SK-N-MC (cell line): Measurements from ENCODE around the gene RNU5B-1.

Source experiments
- DNase-seq: peaks from one replicate; pipeline ENCODE4 v3.0.0-alpha.2; 2011; ENCODE audit warnings: low read depth, low spot score
- H3K27ac ChIP-seq: fragments of 200-600 bp; sonication (generic); 2 replicates; pipeline ENCODE4 v1.5.1; 2016; ENCODE audit warnings: mixed run types
- H3K36me3 ChIP-seq: fragments of 200-600 bp; sonication (generic); 2 replicates; pipeline ENCODE4 v1.6.1; 2017; ENCODE audit warnings: antibody characterized with exemption, low read length, mixed read lengths; ENCODE audit not compliant: insufficient read depth
- H3K4me3 ChIP-seq: fragments of 200-600 bp; sonication (generic); 2 replicates; pipeline ENCODE4 v1.5.1; 2016
- H3K9ac ChIP-seq: fragments of 200-600 bp; sonication (generic); 2 replicates; pipeline ENCODE4 v1.8.0; 2017; ENCODE audit warnings: mixed run types, mixed read lengths; ENCODE audit not compliant: insufficient read length
- H3K9me3 ChIP-seq: fragments of 200-600 bp; sonication (generic); 2 replicates; pipeline ENCODE4 v1.6.1; 2017; ENCODE audit warnings: low read depth, mild to moderate bottlenecking, antibody characterized with exemption, low read length, moderate library complexity, mixed read lengths
- EZH2 ChIP-seq: fragments of 200-600 bp; sonication (generic); IDR thresholded peaks from one replicate; pipeline ENCODE4 v1.6.1; 2017; ENCODE audit warnings: antibody characterized with exemption
- FOXP2 ChIP-seq: optimal IDR thresholded peaks from 2 replicates; pipeline ENCODE3; 2011; ENCODE audit warnings: mild to moderate bottlenecking, moderate library complexity; ENCODE audit not compliant: insufficient read depth; ENCODE audit errors: extremely low read length, control extremely low read depth
- POLR2AphosphoS5 ChIP-seq: IDR thresholded peaks from 2 replicates; pipeline ENCODE4 v1.6.1; 2012; ENCODE audit warnings: mild to moderate bottlenecking, low read depth, low read length, borderline replicate concordance

The RNU5B-1 gene

DNA sequence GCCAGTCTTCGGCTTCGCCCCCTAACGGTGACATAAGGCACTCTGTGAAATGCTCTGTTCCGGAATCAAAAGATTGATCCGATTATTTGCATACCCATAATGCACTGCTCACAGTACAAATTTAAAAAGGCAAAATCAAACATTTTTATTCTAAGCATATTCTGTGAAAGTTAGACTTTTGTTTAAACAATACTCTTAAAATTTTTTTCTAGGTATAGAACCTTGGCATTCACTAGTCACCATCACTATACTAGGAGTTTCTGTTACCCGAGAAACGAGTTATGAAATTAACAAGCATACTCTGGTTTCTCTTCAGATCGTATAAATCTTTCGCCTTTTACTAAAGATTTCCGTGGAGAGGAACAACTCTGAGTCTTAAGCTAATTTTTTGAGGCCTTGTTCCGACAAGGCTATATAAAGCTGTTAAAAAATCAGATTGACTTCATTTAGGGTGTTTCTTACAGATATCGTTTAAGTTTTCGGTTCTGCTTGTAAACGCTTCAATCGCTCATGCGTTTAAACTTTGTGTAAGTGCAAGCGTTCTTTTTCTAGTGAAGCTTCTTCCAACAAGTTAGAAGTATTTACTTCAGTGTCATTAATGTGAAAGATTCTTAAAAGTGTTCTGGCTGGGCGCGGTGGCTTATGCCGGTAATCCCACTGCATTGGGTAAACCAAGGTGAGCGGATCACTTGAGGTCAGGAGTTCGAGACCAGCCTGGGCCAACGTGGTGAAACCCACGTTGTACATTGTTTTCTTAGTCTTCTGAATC lies at the start of gene RNU5B-1:
Gene RNU5B-1 (plus strand): TSS at position 297 of the 769 bp plus-strand sequence.
- no peaks in the 10 kb centered on the region for H3K36me3 ChIP-seq
- no peaks in the 10 kb centered on the region for H3K9me3 ChIP-seq
- peak within 1 kb of the TSS; percentile 85 for H3K4me3 ChIP-seq
- TF ChIP-seq EZH2 (no peak), FOXP2 (peak; percentile 27), POLR2AphosphoS5 (peak; percentile 100)
- DNase-seq: peak; percentile 99
- H3K9ac ChIP-seq: peak within 1 kb of the TSS; percentile 83
- peak within 1 kb of the TSS; percentile 96 for H3K27ac ChIP-seq

DNA sequence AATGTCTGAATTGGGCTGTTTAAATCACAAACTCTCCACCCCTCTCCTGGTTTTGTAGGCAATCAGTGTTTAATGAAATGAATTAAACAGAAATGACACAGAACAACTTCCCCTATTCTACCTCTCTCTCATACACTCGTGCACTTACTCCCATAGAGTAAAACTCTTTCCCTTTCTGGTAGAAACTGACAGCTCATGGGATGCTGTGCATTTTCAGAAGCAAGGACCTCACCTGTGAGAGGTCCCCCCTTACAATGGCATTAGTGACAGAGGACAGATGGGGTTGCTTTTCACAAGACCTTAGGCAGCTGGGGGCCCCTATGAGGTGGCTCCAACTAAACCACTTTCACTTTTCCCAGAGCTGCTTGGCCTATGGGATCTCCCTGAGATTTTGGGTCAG lies 49.7 kb upstream of the RNU5B-1 start:
- Histone ChIP-seq H3K9ac (no peak overlapping the region), H3K27ac (no peak overlapping the region), H3K9me3 (no peaks in the 10 kb centered on the region), H3K36me3 (peaks cover 9% of the 10 kb centered on the region; the same call in 1 of the 2 replicates), H3K4me3 (no peak overlapping the region)
- TF ChIP-seq FOXP2 (no peak), POLR2AphosphoS5 (no peak), EZH2 (no peak)
- DNase-seq: no peak

- no peaks in the 10 kb centered on the region for H3K9me3 ChIP-seq
- H3K9ac ChIP-seq: no peak overlapping the region
- no peak overlapping the region for H3K4me3 ChIP-seq
- peaks cover 18% of the 10 kb centered on the region; the same call in 1 of the 2 replicates for H3K36me3 ChIP-seq
- no peak for TF ChIP-seq FOXP2
- no peak for TF ChIP-seq POLR2AphosphoS5
- TF ChIP-seq EZH2: no peak
- H3K27ac ChIP-seq: no peak overlapping the region
- DNase-seq: no peak
Observed at GRCh38 chr15:65255486-65256140, 48.9 kb upstream of the RNU5B-1 start.

GRCh38 chr15:65258375-65259262 lies 45.9 kb upstream of the RNU5B-1 start:
- no peak for TF ChIP-seq EZH2
- Histone ChIP-seq H3K27ac (no peak overlapping the region), H3K4me3 (no peak overlapping the region), H3K9me3 (no peaks in the 10 kb centered on the region), H3K9ac (no peak overlapping the region), H3K36me3 (peaks cover 28% of the 10 kb centered on the region; the same call in 1 of the 2 replicates)
- no peak for DNase-seq

DNA sequence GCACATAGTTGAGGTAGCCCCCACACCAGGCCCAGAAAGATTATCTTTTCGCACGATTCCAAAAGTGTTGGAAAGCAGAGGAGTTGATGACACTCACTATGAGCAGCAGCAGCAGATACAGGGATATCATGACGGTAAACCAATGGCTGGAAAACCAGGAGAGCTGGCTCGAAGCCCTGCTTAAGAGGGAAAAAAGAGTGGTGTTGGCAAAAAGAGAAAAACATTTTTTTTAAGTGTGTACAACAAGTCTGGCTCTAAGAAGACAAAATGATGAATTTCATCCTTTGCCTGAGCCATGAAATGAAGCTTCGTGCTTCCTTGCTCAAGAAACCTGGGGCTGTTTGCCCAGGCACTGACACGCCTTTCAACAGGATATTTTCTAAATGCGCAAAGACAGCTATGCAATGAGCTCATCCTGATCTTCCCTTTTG lies 45.1 kb upstream of the RNU5B-1 start:
- no peak overlapping the region for H3K9ac ChIP-seq
- H3K4me3 ChIP-seq: no peak overlapping the region
- H3K9me3 ChIP-seq: no peaks in the 10 kb centered on the region
- no peak for DNase-seq
- peaks cover 28% of the 10 kb centered on the region; the same call in 1 of the 2 replicates for H3K36me3 ChIP-seq
- no peak overlapping the region for H3K27ac ChIP-seq
- TF ChIP-seq EZH2: no peak
- TF ChIP-seq POLR2AphosphoS5: no peak
- TF ChIP-seq FOXP2: no peak

GRCh38 chr15:65260968-65261367 lies 43.5 kb upstream of the RNU5B-1 start:
- Histone ChIP-seq H3K4me3 (no peak overlapping the region), H3K36me3 (peaks cover 28% of the 10 kb centered on the region; the same call in 1 of the 2 replicates), H3K9me3 (no peaks in the 10 kb centered on the region), H3K9ac (no peak overlapping the region), H3K27ac (no peak overlapping the region)
- TF ChIP-seq EZH2: no peak
- TF ChIP-seq POLR2AphosphoS5: no peak
- no peak for TF ChIP-seq FOXP2
- DNase-seq: no peak

GRCh38 chr15:65263313-65263712 lies 41.2 kb upstream of the RNU5B-1 start:
- no peak overlapping the region for H3K9ac ChIP-seq
- TF ChIP-seq FOXP2: no peak
- no peak for TF ChIP-seq EZH2
- no peak for TF ChIP-seq POLR2AphosphoS5
- no peaks in the 10 kb centered on the region for H3K9me3 ChIP-seq
- peaks cover 28% of the 10 kb centered on the region; the same call in 1 of the 2 replicates for H3K36me3 ChIP-seq
- H3K4me3 ChIP-seq: no peak overlapping the region
- DNase-seq: no peak
- H3K27ac ChIP-seq: no peak overlapping the region

- peaks cover 23% of the 10 kb centered on the region for H3K36me3 ChIP-seq
Observed at GRCh38 chr15:65264863-65265430, 39.5 kb upstream of the RNU5B-1 start.

More at GRCh38 chr15:65264863-65265430, 39.5 kb upstream of the RNU5B-1 start:
- no peak for DNase-seq
- TF ChIP-seq POLR2AphosphoS5 (no peak), FOXP2 (no peak), EZH2 (no peak)
- Histone ChIP-seq H3K9ac (no peak overlapping the region), H3K9me3 (no peaks in the 10 kb centered on the region), H3K27ac (no peak overlapping the region), H3K4me3 (no peak overlapping the region)
